GM23338 (cell line): ENCODE results near the gene BNC2.
A peak's percentile ranks its signal among the peaks of the same experiment; 100 is the strongest.

Experiments
- CREB1 ChIP-seq: fragments of 250-450 bp; sonication (Bioruptor Pico); IDR thresholded peaks from 2 replicates; pipeline ENCODE4 v1.5.0; 2020; ENCODE audit warnings: low read depth, mild to moderate bottlenecking, moderate library complexity
- CTCF ChIP-seq, 2 experiments: fragments of 200-600 bp in 1 of 2; sonication (generic) in 1 of 2; conservative IDR thresholded peaks; 2 replicates each; pipeline versions ENCODE4 v1.5.1 to v1.6.1; 2016 to 2017; ENCODE audit warnings: antibody characterized with exemption in 2 of 2, low read depth in 2 of 2, mild to moderate bottlenecking in 2 of 2, moderate library complexity in 1 of 2
- ETS1 ChIP-seq: IDR thresholded peaks from 2 replicates; pipeline ENCODE4 v1.6.1; 2016; ENCODE audit warnings: antibody characterized with exemption
- EZH2 ChIP-seq: fragments of 200-600 bp; sonication (generic); IDR thresholded peaks from one replicate; pipeline ENCODE4 v1.8.0; 2017; ENCODE audit warnings: antibody characterized with exemption, mild to moderate bottlenecking, low read depth; ENCODE audit not compliant: unreplicated experiment
- EZH2phosphoT487 ChIP-seq: fragments of 200-600 bp; sonication (generic); IDR thresholded peaks from one replicate; pipeline ENCODE4 v1.8.1; 2018; ENCODE audit warnings: antibody characterized with exemption; ENCODE audit not compliant: unreplicated experiment
- JUNB ChIP-seq: IDR thresholded peaks from one replicate; pipeline ENCODE4 v1.6.1; 2016; ENCODE audit warnings: antibody characterized with exemption; ENCODE audit not compliant: unreplicated experiment
- NANOG ChIP-seq: IDR thresholded peaks from 2 replicates; pipeline ENCODE4 v1.6.1; 2016; ENCODE audit warnings: antibody characterized with exemption, borderline replicate concordance
- POLR2AphosphoS5 ChIP-seq: IDR thresholded peaks from 2 replicates; pipeline ENCODE4 v1.6.1; 2016; ENCODE audit warnings: antibody characterized with exemption, low read depth
- REST ChIP-seq: IDR thresholded peaks from one replicate; pipeline ENCODE4 v1.6.1; 2018; ENCODE audit warnings: antibody characterized with exemption; ENCODE audit not compliant: unreplicated experiment
- STAT1 ChIP-seq: IDR thresholded peaks from one replicate; pipeline ENCODE4 v1.6.1; 2016; ENCODE audit warnings: antibody characterized with exemption; ENCODE audit not compliant: unreplicated experiment
- ZNF114 ChIP-seq: fragments of 250-450 bp; sonication (Bioruptor Pico); IDR thresholded peaks from 2 replicates; pipeline ENCODE4 v1.5.0; 2020; ENCODE audit warnings: mild to moderate bottlenecking, moderate library complexity
- ZNF331 ChIP-seq: fragments of 250-450 bp; sonication (Bioruptor Pico); IDR thresholded peaks from 2 replicates; pipeline ENCODE4 v1.5.0; 2020; ENCODE audit warnings: low read depth, mild to moderate bottlenecking, moderate library complexity

GRCh38 chr9:16824545-16825330 is 45.7 kb downstream of the BNC2 start:
- TF ChIP-seq CTCF (conservative IDR thresholded peaks at IDR 0.05; ENCODE audit: low read depth in 2 of 2) (peak; percentile 36 to 50), EZH2phosphoT487 (no peak), JUNB (no peak), POLR2AphosphoS5 (no peak), EZH2 (no peak), REST (no peak), CREB1 (CRISPR knock-in tag) (no peak), ZNF114 (no peak), NANOG (no peak), STAT1 (no peak), ZNF331 (no peak), ETS1 (no peak)
